HT1080 (cell line): ENCODE data around the gene AGTRAP. TPM values are rescaled to one million over a fixed set of nuclear protein-coding genes. Genes with fewer than 3 reads are reported as not detected.

Experiments used
- DNase-seq: peaks from one replicate; pipeline ENCODE4 v3.0.0-alpha.2; 2015; ENCODE audit warnings: low read depth
- polyA plus RNA-seq, 2 experiments: library from polyadenylated mRNA; depleted of rRNA; stranded (reverse); fragments of >200 nt; gene quantifications; 2 replicates each; pipeline ENCODE4 v1.2.3, GENCODE V29; 2015
- total RNA-seq: library from RNA; depleted of rRNA; stranded (reverse); fragments of >200 nt; shearing (Covaris generic); gene quantifications from 2 replicates; pipeline ENCODE4 v1.2.3, GENCODE V29; 2014; rRNA removed

Gene AGTRAP
- total RNA-seq: 69.3 and 73.9 TPM in 2 replicates
- 54.6 and 65.4 TPM in 2 replicates for polyA plus RNA-seq (2015; cell fraction: cytosol; rRNA removed)
- polyA plus RNA-seq (2015; cell fraction: nucleus; rRNA removed): 42.0 and 50.7 TPM in 2 replicates

- DNase-seq: peak; percentile 87
These were observed at the start of gene AGTRAP for GRCh38 chr1:11735854-11736745. Gene AGTRAP (plus strand): TSS chr1:11736136. CDS start chr1:11736209, 73 bp downstream.

GRCh38 chr1:11688506-11688905 is 47.4 kb upstream of the AGTRAP start:
- no peak for DNase-seq

- DNase-seq: no peak
These were observed 45.3 kb upstream of the AGTRAP start for GRCh38 chr1:11690397-11691301.

- DNase-seq: no peak
These were observed 44.5 kb upstream of the AGTRAP start, which contains the start of gene DRAXIN for GRCh38 chr1:11691302-11691914. Gene DRAXIN (plus strand): TSS chr1:11691710. CDS start chr1:11706259, 14,549 bp downstream.

- no peak for DNase-seq
These were observed 43.8 kb upstream of the AGTRAP start for GRCh38 chr1:11691928-11692711.

- peak; percentile 98 for DNase-seq
These were observed 42.8 kb upstream of the AGTRAP start for GRCh38 chr1:11693024-11693590.

- no peak for DNase-seq
These were observed 42.0 kb upstream of the AGTRAP start for GRCh38 chr1:11693917-11694316.

GRCh38 chr1:11695861-11696260 is 40.1 kb upstream of the AGTRAP start:
- no peak for DNase-seq

GRCh38 chr1:11697188-11697892 is 38.6 kb upstream of the AGTRAP start:
- DNase-seq: no peak

GRCh38 chr1:11697893-11698210 is 38.1 kb upstream of the AGTRAP start:
- no peak for DNase-seq

GRCh38 chr1:11700601-11701467 is 35.1 kb upstream of the AGTRAP start:
- DNase-seq: no peak

- DNase-seq: no peak
These were observed 34.4 kb upstream of the AGTRAP start for GRCh38 chr1:11701551-11701961.

- no peak for DNase-seq
These were observed 33.7 kb upstream of the AGTRAP start for GRCh38 chr1:11701981-11702803.

GRCh38 chr1:11703357-11704193 is 32.4 kb upstream of the AGTRAP start:
- no peak for DNase-seq

GRCh38 chr1:11704194-11704529 is 31.8 kb upstream of the AGTRAP start:
- no peak for DNase-seq

- DNase-seq: no peak
These were observed 31.1 kb upstream of the AGTRAP start for GRCh38 chr1:11704691-11705475.
